Fibroblast of skin of left quadriceps (primary cell): ENCODE data around the gene SMIM28.
A peak's percentile ranks its signal among the peaks of the same experiment; 100 is the strongest.
"Not testable (repeated sequence)": the region's sequence is repeated elsewhere in the genome, so short reads cannot be mapped to it uniquely, and the experiment has no call there.

ENCODE experiments used
- DNase-seq, 2 experiments: peaks; one replicate each; pipeline ENCODE4 v3.0.0-alpha.2; 2013; ENCODE audit warnings: low read depth in 2 of 2

Gene SMIM28

GRCh38 chr6:138405816-138406413, 28.2 kb downstream of the SMIM28 start:
- DNase-seq, result no peak

DNA sequence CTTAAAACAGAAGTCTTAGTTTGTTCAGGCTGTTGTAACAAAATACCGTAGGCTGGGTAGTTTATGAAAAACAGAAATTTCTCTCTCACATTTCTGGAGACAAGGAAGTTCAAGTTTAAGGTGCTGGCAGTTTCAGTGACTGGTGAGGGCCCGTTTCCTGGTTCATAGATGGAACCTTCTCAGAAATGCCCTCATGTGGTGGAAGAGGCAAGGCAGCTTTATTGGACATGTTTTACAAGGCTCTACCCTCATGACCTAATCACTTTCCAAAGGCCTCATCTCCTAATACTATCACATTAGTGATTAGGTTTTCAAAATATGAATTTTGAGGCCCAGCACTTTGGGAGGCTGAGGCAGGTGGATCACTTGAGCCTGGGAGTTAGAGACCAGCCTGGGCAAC, 28.7 kb downstream of the SMIM28 start:
- no peak for DNase-seq

DNA sequence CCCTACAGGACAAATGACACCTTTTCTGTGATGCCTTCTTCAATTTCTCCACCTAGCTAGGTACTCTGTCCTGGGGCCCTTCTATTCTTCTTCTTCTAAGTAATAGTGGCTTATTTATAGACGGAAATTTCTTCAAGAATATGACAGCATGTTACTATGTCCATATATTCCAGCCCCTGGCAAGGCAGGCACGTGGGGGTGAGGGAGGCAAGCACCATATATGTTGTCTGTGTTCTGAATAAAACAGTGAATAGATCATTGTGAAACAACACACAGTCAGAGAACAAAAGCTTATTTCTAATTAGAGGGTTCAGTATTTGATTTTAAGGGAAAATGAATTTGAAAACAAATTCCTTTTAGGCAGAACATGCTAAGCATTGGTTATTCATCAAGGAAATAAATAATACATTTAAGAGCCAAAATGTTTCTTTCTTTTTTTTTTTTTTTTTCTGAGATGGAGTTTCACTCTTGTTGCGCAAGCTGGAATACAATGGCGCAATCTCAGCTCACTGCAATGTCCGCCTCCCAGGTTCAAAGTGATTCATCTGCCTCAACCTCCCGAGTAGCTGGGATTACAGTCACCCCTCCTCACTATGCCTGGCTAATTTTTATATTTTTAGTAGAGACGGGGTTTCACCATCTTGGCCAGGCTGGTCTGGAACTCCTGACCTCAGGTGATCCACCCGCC, 32.5 kb downstream of the SMIM28 start:
- peak; percentile 32 to 35 for DNase-seq

- peak in 1 of 2 experiments; percentile 21 for DNase-seq
Observed at GRCh38 chr6:138410972-138411880, 33.5 kb downstream of the SMIM28 start.

DNA sequence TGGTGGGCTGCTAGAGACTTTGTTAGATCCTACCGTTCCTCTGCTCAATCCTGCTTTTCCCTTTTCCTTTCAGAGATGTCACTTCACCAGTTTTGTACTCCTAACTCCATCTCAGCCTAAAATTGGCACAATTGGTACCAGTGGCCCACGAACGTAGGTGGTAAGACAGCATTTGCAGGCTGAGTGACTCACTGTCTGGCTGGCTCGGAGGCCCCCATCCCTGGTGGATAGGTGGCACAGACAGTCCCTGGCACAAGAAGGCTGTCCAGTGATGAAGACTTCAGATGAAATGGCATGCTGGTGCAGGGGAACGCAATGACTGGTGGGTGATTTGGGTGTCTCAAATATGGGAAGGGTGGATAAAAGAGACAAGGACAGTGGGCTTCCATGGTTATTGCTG, 37.4 kb downstream of the SMIM28 start:
- DNase-seq, result no peak

GRCh38 chr6:138416206-138416605, 38.5 kb downstream of the SMIM28 start:
- DNase-seq, result no peak

DNA sequence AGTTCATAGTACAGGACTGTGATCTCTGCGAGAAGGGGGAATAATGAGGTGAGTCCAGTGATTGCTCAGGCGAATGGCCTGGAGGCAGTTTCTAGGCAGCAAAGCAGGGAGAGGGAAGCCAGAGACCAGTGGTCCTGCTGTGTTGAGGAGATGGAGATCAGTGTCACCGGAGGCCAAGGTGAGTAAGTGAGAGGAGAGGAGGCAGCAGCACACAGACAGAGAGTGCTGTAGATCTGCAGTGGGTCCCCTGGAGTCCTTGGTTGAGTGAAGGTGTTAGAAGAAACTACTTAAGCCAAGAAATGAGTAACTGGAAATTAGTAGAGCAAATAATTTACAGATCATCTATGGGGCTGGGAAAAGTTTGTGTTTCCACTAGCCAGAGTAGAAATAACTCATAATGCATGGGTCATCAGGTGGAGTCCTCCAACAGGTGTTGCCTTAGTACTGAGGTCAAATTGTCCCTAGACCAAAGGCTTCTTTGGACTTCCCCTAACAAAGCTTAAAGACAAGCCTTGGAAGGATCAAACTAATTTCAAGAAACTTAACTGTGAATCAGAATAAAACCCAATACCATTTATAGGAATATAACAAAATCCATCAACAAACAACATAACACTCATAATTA, 39.9 kb downstream of the SMIM28 start:
- no peak for DNase-seq

DNA sequence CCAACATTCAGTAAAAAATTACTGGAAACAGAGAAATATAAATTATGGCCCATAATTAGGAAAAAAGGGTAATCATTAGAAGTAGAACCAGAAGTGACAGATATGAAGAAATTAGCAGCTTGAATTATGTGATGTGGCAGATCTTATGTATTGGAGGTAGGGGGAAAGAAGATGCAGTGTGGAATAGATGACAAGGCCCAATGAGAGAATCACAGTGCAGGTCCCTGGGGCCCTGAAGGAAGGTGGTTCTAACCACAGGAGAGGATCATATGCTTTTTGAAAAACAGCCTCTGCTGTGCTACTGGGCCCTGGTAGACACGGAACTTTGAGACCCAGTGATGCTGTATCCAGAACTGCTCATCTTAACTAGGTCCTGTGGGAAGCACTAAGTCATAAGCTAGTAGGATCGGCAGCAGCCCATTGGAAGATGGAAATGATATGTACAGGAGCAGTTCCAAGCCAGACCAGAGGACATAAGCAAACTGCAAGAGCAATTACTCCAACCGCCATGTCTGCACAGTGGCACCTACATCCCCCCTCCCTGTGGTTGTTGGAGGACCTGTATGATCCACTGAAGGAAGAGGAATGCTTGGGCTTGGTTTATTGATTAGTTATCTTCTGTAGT, 40.5 kb downstream of the SMIM28 start:
- DNase-seq, result no peak

DNA sequence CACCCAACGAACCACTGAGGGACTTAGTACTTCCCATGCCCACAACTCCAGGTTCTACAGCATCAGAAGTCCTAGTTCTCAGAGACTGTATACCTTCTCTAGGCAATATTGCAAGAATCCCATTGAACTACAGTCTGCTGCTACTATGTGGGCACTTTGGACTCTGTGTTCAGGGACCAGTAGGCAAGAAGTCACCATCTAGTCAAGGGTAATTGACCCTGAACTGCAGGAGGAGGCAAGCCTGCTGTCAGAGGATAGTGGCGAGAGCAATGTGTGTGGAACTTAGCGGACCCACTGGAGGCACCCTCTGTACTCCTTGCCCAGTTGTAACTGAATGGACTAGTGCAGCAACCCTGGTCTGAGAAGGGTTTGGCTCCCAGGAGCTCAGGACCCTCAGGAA, 42.1 kb downstream of the SMIM28 start:
- DNase-seq, result no peak

DNA sequence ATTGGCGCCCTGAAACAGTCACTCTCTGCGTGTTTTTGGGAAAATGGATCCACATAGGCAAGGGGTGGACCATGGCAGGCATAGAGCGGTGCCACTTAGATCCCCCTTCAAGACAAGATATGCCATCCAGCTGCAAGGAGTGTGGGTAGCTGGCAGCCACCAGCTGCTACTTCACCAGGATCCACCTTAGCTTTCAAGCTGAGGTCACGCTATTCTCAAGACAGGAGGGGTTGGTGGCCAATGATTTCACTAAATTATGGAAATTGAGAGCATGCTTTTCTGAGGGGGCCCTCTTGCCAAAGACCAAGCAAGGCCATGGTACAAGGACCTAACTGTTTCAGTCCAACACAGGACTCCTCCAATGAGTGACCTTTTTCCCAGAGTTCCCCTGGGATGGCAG, 42.7 kb downstream of the SMIM28 start:
- DNase-seq, result no peak

DNA sequence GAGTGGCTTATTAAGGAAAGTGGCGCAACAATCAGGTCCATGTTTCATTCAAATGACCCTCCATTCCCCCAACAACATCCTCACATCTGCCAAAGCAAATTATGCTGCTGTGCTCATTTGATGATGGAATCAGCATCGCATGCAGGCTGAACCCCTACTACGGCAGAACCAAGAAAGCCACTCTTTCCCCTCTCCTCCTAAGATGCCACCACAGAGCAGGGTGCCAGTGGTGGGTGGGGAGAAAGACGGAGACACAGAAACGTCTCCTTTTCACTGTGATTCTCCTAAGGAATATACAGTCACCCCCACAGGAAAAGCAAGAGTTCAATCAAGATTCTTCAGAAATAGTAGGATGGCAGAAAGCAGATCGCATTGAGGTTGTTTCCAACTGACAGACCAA, 43.4 kb downstream of the SMIM28 start:
- DNase-seq, result no peak

- DNase-seq, result no peak
Observed at GRCh38 chr6:138421608-138422007, 43.9 kb downstream of the SMIM28 start.

GRCh38 chr6:138422861-138423260, 45.2 kb downstream of the SMIM28 start:
- DNase-seq, result no peak

DNA sequence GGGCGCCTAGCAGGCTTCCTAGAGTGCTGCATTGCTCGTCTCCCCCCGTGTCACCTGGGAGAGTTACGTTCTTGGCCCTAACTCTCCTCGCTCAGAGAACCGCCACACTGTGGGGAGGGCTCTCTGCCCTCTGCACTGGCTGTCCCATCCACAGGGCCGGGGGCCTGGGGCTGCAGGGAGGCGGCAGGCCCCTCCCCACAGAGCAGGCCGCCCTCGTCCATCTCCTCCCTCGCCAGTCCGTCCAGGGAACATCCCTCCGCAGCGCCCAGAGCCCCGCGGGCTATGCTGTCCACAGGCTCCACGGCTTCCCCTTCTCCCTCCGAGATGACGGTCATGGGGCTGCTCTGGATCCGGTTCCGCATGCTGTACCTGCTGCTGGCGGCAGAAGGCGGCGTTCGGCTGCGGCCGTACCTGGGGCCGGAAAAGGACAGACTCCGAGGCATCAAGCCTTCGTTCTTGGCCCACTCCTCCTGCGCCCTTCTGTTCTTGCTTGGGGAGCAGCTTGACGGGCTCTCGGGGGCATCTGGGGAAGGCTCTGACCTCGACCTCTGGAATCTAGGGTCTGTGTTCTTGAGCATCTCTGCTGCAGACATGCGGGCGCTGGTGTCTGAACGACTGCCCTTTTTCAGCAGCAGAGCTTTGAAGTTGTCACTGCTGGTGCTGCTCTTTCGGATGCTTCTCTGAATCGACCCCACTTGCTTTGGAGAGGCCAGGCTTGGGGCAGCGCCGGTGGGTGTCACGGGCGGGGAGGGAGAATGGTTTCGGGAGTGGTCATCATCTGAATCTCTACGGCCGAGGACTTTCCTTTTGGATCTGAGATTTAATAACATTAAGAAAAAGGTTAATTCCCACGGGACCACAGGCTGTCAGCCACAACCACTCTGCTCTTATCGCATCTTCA, 46.5 kb downstream of the SMIM28 start:
- no peak for DNase-seq

DNA sequence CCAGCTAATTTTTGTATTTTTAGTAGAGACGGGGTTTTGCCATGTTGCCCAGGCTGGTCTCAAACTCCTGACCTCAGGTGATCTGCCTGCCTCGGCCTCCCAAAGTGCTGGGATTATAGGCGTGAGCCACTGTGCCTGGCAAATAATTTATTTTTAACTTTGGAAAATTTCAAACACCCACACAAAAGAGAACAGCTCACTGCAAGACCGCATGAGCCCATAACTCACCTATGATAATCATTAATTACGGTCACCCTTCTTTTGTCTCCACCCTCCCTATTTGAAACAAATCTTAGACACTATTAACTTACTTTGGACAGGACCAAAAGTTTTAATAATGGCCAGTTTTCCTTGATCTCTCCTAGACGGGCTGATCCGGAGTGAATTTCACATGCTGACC, 47.6 kb downstream of the SMIM28 start:
- DNase-seq, result not testable (repeated sequence)

- DNase-seq, result no peak
Observed at GRCh38 chr6:138426500-138427123, 48.9 kb downstream of the SMIM28 start.

DNA sequence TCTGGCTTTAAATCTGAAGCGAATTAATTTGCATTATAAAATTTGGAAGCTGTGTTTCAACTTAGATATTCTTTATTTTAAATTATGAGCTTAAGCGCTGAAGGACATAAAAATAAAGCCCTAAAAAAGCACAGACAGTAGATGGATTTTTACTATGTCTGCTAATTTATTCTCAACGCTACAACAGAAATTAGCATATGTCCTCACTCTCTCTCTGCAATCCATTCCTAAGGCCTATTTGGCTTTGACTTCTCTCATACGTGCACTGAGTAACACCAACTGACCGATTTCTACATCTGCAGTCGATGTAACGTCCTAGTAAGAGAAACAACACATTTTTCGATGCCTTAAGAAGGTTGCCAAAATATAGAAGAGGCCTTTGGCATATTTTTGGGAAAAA, 50.0 kb downstream of the SMIM28 start:
- DNase-seq, result no peak

GRCh38 chr6:138428944-138429598, 51.4 kb downstream of the SMIM28 start:
- peak; percentile 34 to 36 for DNase-seq

- DNase-seq, result no peak
Observed at GRCh38 chr6:138429761-138430160, 52.1 kb downstream of the SMIM28 start.
